Occipital lobe (tissue), 2 donors: ENCODE measurements around the gene CEP131. TPM values are rescaled to one million over a fixed set of nuclear protein-coding genes. Genes with fewer than 3 reads are reported as not detected.
"Not testable (repeated sequence)": the region's sequence is repeated elsewhere in the genome, so short reads cannot be mapped to it uniquely, and the experiment has no call there.

Source experiments
- DNase-seq: peaks from one replicate; lab custom pipeline; 2025; lab: John Stamatoyannopoulos, UW
- total RNA-seq: library from RNA; depleted of rRNA; stranded (reverse); fragments of >200 nt; gene quantifications from one replicate; pipeline ENCODE4 v1.2.3, GENCODE V29; 2014

CEP131 gene
- total RNA-seq, 1 donor from 2014 or later, result 10.5 TPM

DNA sequence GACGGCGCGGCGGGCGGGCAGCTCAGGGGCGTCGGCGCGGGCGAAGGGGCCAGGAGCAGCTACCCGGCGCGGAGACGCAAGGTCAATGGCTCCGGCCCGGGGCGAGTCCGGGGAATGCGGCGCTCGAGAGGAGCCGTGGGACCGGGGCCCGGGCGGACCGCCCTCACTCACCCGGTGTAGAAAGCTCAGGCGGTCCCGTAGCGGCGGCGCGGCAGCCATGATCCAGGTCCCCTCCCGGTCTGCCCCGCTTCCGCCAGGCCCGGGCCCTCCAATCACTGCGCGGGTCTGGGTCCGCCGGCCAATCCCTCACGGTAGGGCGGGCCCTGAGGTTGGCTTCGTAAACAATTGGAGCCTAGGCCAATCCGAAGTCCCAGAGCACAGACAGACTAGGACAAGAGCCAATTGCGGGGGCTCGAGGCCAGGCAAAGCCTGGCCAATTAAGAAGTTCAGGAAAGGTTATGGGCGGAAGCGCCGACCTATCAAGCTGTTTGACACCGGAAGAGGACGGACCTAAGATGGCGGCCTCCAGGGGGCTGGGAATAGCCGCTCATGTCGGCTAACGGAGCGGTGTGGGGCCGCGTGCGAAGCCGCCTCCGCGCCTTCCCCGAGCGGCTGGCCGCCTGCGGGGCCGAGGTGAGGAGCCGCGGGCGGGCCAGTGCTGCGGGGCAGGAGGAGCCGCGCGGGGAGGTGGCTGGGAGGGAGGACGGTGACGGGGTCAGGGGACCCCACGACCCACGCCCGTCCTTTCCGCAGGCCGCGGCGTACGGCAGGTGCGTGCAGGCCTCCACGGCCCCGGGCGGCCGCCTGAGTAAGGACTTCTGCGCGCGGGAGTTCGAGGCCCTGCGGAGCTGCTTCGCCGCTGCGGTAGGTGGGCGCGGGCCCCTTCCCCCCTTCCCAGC, 16.3 kb upstream of the CEP131 start, which contains the start of the genes NDUFAF8 and TEPSIN:
Gene NDUFAF8 (plus strand): TSS at position 504 of the 899 bp plus-strand sequence. CDS start 46 bp downstream, at position 550.
Gene TEPSIN (minus strand): TSS at position 241 of the 899 bp plus-strand sequence. CDS start 22 bp downstream, at position 219.
- DNase-seq, result peak; percentile 99

DNA sequence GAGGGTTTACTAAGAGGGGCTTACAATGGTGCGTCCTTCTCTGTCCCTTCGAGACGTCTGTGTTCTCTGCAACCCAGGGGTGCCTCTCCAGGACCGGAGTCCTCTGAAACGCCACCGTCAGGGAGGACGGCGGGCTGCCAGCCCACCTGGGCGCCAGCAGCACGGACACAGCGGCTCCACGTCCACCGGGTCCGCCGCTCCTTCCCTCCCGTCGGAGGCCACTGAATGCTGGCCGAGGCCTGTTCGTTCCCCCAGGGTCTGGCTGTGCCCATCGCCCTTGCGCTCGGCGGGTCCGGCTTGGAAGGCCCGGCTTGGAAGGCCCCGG, 15.7 kb upstream of the CEP131 start:
- DNase-seq, result no peak

DNA sequence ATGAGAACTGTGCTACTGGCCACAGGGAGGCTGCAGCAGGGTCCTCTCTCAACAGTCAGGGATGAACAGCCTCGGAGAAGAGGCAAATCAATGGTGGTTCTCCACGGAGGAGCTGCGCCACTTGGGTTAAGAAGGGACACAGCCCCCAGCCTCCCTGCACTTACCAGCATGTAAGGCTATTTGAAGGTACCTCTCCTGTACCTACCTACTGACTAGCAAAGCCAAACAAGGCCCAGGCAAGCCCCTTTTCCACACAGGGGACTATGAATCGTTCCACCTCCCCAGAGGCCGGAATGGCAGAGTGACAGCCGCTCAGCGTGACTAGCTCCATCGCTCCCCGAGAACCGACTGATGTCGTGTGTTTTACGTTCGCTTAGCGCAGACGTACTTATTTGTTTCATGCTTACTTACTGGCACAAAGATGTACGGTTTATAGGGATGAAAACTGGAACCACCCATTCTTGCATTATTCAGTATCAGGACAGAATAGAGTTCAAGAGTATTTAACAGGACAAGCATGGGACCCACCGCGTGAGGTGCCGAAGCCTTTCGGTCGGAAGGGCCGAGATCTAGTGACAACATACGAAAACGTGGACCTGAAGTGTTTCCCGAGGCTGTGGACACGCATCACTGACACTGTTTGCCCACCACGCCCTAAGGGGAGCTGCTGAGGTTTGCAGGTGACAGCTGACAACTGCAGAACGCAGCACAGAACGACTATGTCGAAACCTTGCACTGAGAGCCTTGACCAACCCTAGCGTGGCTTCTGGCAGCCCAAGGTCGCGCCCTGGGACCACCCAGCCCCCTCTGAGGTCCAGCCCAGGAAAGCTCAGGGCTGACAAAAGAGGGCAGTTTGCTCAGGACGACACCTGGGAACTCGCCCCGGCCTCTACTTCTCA, 15.1 kb upstream of the CEP131 start:
- no peak for DNase-seq

DNA sequence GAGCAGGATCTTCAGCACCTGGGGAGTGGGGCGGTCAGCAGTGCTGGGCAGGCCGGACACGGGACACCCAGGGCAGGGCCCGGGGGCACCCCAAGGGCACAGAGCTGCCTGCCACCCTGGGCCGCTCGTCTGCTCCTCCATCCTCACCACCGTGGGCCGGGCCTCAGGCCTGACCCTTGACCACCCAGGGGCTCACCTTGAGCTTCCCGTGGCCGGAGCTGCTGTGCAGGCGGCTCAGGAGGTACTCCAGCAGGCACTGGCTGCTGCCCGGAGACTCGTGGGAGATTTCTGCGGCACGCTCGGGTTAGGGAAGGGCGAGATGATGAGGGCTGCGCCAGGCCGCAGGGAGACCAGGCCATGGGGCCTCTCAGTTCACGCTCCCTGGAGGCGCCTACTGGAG, 14.0 kb upstream of the CEP131 start:
- no peak for DNase-seq

DNA sequence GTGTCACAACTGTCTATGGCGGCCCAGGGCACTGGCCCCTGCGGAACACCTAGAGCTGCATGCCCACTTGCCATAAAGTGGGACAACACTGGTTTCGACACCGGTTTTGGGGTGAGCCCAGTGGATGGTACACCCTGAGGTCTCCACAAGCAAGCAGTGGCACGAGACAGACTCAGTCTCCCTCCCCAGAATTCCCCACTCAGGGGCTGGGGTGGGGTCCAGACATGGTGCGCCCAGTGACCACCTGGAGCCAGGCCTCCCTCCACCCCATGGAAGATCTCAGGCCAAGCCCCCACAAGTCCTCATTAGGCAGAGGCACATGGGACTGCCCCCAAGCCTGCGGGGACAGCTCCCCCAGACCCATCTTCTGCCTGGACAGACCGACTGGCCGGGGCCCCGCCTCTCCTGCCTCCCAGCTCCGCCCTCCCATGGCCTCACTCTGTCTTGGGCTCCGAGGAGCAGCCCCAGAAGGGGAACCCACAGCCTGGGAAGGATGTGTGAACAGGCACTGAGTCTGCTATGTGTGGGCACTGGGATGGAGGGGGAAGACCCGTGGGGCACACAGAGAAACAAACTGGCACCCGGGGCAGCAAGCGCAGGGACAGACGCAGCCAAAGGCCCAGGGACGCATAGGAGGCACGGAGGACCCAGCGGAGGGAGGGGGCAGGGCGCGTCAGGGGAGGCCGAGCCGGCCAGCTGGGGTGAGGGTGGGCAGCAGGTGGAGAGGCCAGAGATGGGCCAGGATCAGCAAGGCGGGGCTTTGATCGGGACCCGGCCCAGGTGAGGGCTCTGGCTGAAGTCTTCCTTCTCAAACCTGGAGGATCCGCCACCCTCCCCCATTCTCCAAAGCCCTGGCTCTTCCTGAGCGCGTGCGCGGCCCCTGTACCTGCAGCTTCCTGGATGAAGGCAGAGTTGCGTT, 13.3 kb upstream of the CEP131 start:
- DNase-seq, result no peak

DNA sequence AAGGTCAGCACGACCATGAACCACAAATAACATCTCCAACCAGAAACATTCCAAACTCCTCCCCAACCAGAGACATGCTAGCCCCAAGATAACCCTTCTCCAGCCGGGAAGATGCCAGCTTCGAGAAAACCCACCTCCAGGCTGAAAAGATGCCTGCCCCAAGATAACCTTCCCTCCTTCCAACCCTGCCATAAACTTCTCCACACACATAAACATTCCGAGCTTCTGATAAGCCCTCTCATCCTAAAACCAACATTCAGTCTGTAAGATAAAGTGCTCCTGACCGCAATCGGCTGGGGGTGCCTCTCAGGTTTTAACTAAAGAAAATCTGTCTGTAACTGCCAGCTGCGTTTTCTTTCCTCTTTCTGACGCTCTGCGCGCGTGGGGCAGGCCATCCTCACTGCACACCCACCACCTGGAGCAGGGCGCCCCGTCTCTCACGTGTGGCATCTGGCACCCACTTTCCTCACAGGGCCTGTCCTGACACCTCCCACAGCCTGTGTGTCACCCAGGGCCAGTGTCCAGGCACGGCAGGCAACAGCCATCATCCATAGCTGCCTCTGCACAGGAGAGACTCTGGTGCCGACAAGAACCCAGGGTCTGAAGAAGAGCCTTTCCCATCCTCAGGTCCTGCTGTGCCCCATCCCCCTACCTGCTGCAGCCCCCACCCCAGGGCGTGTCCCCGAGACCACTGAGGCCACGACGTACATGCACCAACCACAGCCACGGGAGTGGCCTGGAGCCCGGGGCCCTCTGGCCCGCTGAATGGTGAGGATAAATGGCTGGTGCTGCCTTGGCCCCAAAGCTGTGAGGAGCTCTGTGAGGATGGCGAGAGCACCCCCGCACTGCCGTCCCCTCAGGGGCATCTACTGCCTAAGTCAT, 12.4 kb upstream of the CEP131 start:
- DNase-seq, result no peak

DNA sequence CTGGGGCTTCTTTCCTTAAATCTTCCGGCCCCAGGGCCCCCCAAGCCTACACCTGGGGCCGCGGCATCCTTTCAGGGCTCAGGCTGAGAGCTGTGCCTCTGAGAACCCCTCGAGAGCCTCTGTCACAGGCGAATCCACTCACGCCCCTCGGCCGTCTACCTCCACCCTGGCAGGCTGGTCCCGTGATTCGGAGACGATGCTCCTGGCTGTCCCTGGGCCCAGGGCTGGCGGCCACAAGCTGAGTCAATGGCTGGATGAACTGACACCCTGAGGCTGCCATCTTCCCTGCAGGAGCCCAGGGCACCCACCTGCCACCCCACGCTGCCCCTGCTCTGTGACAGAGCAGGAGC, 11.7 kb upstream of the CEP131 start:
- no peak for DNase-seq

DNA sequence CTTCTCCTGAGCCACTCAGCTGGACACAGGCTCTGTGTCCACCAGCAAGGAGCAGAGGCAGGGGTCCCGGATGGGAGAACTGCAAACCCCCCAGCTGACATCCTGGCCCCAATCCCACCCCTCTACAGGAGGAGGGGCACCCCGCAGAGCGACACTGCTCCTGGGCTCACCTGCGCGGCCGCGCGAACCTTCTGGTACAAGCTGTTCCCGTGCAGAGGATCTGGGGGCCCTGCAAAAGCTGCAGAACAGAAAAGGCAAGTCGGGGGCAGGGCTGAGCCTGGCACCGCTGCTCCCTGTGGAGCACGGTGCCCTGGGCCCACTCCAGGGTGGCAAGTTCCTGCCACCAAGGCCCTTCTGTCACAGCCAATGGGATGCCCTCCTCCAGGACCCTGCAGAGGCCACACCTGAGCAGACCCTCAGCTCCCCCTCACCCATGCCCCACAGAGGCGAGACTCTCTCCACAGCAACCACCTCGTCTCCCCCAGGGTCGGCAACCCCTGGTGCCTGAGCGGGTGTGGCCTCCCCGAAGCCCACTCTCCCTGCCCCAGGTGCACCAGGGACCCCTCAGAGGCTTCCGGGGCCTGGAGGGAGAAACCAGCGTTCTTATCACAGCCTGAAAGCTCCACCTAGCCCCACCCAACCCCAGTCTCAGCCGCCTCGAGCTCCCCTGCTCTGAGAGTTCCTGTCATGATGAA, 11.2 kb upstream of the CEP131 start:
- DNase-seq, result no peak

DNA sequence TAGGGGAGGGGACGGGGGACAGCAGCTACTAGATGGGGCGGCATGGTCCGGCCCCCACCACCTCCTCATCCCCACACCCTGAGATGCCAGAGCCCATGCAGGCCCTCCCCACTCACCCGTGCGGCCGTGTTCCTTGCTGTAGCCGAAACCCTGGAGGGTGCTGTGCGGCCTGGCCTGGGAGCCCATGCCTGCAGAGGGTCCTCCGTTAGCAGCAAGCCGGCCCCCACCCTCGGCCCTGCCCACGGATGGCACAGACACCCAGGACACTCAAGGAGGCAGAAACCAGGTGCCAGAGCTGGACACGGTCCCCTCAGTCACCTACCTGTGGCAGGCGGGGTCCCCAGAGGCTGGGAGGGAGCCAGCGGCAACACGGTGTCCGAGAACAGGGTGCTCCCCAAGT, 10.6 kb upstream of the CEP131 start:
- DNase-seq, result no peak

DNA sequence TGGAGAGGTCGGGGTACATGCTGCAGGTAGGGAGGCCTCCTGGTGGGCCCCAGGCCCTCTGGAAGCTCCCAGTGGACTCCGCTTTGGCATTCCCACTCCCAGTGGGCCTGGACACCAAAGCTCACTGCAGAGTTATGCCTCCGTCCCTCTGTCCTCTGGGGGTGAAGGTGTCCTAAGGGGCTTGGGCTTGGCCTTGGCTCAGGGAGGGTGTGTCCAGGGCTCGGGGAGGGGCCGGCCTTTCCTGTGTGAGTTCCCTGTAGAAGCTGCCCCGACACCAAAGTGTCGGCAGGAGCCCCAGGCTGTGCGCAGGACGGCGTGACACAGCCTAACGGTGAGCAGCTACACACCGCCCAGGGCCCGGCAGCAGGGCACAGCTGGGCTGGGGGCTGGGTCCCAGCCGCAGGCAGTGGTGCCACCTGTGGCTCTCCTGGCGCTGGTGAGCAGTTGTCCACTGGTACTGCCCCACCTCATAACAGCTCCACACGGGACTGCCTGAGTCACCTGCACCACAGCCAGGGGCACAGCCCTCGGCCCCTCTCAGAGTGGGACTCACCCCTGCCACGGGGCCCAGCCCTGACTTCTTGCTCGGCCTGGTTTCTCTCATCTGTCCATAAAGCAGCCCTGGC, 10.0 kb upstream of the CEP131 start:
- DNase-seq, result no peak

DNA sequence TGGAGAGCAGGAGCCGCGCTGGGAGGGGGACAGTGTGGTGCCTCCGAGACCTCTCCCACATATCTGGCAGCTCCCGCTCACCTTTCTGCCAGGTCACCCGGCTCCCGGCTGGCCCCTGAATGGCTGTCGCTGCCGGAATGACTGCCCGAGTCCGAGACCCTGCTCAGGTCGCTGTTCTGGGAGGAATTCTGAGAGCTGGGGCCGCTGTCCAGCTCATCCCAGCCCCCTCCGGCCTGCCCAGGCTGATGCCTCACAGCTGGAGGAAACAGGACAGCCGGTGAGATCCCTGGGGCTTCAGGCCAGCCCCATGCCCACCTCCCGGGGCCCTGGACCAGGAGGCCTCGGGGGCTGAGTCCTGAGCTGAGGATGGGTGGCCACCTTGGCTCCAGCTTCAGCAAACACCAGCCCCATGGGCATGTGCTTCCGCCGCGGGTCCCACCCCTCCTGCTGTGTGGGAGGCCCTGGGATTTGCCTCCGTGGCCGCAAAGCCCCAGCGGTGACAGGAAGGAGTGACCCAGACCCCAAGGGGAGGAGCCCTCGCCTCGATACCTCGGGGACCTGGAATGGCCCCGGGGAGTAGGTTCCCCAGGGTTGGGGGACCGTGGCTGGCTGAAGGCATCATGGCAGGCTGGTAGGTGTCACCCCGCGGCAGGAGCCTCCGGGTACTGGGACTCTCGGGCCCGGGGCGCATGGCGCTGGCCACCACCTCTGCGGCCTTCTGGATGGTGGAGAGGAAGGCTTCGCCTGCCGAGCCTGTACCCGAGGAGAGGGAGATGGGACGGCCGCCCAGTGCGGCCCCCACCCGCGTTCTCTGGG, 9.2 kb upstream of the CEP131 start:
- DNase-seq, result no peak

DNA sequence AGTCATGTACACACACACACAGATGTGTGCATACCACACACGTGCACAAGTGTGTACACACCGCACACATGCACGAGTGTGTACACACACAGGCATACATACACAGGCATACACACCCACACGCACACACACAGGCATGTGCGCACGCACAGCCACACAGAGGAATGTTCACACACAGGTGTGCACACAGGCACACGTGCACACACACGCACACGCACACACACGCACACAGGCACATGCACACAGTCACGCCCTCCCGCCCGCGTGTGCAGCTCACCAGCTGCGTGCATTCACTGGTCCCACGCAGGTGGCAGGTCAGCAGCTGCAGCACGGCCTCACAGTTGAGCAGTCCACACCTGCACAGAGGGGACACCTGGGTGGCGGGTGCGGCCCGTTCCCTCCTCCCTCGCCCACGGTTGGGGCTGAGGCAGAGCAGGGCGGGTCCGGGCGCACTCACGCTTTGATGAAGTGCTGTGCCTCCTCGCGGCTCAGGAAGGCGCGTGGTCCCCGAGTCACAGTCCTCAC, 8.4 kb upstream of the CEP131 start:
- no peak for DNase-seq

DNA sequence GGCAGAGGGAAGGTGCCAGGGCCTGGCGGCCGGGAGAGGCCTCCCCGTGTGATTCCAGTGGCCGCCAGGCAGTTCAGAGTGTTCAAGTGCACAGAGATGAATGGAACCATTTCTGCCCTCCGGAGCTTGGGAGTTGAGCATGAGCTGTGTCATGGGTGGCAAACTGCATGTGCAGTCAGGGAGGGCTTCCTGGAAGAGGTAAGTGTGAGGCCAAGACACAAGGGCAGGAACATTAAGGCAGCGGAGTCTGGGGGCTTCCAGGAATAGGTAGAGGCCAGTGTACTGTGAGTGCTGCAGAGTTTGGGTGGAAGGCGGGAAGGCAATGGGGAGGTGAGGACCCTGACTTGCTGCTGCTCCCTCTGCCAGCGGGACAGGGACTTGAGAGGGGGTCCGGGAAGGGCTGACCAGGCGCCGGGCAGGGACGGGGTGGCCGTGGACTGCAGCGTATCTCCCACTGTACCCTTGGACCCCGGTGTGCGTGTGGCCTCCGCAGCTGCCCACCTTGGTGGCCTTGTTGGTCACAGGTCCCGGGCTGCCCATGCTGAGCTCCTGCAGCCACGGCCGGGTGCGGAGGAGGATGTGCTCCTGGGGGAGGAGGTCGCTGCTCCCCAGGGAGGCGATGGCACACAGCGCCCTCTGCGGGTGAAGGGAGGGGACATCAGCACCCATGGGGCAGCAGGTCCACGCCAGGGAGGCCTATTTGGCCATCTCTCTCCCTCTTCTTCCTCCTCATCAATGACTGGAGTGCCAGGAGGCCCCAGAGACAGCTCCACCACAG, 7.5 kb upstream of the CEP131 start:
- DNase-seq, result no peak

DNA sequence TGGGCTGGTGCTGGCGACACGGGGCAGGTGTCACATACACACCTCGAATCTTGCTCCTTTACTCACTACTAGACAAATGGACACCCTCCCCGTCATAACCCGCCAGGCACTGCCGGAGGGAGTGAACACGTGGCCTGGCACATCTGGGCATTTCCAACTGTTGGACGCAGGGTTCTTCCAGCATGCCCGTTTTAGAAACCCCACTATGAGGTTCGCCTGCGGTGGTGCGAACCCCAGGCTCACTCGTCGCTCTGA, 6.8 kb upstream of the CEP131 start:
- DNase-seq, result no peak

DNA sequence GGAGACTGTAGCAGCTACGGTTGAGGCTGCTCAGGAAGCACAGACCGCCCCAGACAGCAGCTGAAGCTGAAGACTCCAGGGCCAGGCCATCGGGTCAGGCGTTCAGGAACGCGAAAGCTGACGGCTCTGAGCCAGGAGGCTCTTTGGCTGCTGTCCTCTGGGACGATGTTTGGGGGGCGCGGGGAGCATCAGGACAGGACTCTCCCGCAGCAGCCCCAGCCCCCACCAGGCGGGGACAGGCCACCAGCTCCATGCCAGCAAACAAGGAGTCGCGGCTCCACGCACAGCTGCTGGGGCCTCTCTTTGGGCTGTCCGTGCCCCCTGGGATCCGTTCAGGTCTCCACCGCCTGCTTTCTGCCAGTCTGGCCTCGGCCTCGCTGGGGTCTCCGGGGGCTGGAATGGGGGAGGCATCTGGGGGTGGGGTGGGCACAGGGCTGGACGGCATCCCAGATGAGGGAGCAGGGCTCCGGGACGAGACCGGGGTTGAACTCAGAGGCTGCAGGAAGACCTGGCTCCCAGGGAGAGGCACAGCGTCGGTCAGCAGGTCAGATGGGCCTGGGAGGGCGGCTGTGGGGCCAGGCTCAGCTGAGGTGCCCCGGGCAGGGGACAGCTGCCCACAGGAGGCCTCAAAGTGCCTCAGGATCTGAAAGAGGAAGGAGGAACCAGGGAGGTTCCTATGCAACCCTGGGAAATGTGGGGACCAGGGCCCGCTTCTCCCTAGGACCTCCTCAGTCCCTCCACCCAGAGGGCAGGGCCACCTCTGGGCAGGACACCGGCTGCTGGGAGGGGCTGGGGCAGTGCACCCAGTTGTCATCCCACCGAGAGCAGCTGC, 6.3 kb upstream of the CEP131 start:
- no peak for DNase-seq

DNA sequence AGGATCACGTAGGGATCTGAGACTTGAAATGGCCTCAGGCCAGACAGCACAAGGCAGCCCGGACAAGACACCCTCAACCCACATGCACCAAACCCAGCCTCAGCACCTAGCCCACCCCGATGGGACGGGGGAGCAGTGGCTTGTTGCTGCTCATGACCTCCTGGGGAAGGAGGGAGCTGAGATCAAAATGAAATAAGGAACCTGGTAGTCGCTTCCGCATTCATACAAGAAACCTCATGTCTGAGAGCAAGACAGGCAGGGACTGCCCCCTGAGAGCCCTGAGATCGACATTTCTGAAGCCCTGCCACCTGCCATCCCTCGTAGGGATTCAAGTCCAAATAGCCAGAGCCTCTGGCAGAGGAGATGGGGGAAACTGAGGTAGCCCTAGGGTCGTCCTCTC, 5.7 kb upstream of the CEP131 start:
- no peak for DNase-seq

DNA sequence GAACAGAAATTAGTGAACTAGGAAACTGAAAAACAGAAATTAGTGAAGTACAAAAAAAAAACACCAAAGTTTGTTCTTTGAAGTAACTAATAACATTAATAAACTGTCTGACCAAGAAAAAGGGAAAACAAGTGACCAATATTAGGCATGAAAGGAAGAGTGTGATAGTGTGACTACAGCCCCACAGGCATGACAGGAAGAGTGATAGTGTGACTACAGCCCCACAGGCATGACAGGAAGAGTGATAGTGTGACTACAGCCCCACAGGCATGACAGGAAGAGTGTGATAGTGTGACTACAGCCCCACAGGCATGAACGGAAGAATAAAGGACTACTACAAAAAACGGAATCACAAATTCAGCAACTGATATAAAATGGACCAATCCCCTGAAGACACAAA, 4.9 kb upstream of the CEP131 start:
- DNase-seq, result not testable (repeated sequence)
